SW 1271 (cell line): ENCODE results near the gene ZNF2.

Experiments
- DNase-seq, 2 experiments: peaks; one replicate each; lab custom pipeline; 2025; lab: John Stamatoyannopoulos, UW

ZNF2 gene

DNA sequence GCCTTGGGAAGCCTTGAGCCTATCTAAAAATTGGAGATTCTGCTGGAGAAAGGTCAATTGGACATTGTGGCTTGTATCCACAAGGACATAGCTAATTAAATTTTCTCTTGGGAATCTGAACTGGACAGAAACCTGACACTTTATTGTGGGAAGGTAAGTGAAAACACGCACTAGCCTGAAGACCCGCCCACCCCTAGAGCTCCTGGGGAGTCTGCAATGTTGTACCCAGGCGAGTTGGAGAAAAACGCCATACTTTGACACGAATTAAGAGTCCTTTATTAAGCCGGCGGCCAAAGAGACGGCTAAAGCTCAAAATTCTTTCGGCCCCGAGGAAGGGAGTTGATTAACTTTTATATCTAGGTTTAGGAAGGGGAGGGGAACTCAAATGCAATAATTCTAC, 40.5 kb downstream of the ZNF2 start:
- no peak for DNase-seq

DNA sequence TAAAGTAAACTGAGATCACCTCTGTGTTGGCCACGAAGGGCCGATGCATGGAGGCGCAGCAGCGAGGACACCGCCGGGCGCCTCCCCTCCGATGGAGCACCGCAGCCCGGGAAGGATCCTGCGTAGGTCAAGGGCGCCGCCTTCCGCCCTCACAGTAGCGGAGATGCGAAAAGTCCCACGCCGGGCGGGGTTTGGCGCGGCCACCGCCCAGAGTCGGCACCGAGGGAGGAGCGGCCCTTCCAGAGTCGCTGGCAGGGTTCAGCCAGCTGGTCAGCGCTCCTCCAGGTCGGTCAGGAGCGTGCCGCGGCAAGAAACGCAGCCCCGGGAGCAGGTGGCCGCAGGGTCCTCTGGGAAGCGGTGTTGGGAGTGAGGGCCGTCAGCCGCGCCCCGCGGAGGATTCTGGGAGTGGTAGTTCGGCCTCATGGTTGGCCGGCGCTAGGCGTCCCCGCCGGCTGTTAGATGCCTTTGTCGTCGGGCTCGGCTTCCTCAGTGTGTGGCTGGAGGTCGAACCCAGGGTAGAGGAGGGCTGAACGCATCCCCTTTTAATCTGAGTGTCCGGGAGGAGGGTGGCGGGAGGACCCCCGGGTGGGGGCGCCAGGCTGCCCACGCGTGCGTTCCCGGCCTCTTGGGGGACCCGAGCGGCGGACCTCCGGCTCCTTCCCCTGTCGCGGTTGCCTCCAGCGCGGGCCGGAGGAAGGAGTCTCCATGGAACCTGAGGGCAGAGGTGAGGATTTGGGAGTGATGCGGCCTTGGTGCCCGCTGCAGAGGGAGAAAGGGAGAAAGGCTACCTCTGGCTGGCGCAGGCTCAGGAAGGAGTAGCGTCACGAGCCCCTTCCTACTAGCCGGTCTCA, 41.7 kb downstream of the ZNF2 start, which contains the start of gene ZNF892:
ZNF892 (plus strand) TSS at position 411 of the 851 bp plus-strand sequence; CDS start at position 706, 295 bp downstream.
- DNase-seq: peak; percentile 79 to 93

DNA sequence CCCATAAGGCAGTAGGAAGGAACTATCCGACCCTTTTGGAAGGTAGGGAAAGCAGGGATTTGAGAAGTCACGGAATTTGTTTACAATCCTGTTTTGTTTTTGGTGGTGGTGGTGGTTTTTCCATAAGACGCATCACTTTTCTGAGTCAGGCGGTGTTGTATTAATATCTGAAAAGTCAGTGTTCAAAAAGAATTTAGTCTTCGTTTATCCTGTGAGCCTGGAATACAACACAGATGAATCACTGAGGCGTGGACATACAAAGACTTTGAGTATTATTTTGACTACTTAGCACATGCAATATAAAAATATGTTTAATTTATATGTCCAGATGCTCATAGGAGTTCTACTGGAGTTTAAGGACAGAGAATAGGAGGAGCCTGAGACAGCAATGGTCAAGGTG, 42.5 kb downstream of the ZNF2 start:
- no peak for DNase-seq

DNA sequence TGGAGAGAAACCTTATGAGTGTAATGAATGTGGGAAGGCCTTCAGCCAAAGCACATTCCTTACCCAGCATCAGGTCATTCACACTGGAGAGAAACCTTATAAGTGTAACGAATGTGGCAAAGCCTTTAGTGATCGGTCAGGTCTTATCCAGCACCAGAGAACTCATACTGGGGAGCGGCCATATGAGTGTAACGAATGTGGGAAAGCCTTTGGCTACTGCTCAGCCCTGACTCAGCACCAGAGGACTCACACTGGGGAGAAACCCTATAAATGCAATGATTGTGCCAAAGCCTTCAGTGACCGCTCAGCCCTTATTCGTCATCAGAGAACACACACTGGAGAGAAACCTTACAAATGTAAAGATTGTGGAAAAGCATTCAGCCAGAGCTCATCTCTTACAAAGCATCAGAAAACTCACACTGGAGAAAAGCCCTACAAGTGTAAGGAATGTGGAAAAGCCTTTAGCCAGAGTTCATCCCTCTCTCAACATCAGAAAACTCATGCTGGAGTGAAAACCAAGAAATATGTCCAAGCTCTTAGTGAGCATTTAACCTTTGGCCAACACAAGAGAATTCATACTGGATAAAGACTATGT, 49.5 kb downstream of the ZNF2 start:
- no peak for DNase-seq

DNA sequence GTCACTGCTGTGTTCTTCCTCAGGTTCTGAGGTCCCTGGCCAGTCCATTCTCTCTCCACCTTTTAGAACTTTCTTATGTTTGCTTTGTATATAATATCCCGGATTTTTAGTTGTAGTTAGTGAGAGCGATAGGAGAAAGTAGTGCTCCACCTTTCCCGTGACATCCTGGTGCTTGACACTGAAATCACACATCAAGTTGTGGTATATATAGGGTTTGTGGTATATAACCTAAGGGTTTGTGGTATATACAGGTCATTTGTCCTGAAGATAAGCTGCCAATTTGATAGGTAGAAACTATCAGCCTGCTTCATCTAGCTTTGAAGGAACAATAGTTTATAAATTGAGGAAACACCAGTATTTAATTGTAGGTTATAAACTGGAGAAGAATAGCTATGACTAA, 54.8 kb downstream of the ZNF2 start:
- DNase-seq: no peak

DNA sequence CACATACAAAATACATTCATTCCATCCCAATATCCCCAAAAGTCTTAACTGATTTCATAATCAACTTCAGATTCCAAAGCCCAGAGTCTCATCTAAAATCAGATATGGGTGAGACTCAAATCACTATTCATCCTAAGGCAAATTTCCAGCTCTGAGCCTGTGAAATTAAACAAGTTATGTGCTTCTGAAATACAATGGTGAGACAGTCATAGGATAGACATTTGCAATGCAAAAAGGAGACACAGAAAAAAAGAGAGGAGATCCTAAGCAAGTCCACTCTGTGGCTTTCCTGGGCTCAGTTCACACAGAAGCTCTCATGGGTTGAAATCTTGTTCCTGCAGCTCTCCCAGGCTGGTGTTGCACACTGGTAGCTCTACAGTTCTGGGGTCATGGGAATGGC, 60.0 kb downstream of the ZNF2 start:
- no peak for DNase-seq

DNA sequence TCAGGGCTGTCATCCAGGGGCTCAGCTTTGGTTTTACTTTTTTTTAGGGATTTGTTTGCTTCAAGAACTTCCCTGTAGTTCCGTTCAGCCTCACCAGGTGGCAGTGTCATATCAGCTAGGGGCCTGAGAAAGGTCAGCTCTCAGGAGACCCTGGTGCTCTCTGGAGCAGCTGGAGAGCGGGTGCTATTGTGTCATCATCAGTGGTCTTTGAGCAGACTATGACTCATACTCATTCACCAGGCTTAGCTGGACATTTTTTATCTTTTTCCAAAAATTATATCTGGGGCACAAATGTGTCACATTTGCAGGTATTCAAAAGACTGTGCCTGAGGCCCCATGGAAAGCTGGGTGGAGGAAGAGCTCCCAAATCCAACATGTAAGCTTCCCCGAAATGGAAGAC, 66.1 kb downstream of the ZNF2 start:
- DNase-seq: peak; percentile 39 to 64

DNA sequence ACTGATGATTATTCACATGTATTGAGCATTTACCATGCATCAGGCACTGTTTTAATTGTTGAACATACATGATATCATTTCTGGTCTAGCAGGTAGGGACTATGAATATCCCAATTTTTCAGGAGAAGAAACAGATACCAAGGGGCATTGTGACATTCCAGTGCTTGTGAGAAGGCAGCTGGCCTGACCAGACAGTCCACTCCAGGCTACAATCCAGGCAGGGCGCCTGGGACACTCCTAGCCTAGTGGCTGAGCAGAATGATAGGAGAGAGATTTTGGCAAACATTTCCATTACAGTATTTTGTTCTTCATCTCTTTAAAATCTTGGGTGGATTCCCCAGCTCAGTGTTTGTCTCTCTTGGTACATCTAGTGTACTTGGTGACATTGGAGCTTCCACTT, 66.6 kb downstream of the ZNF2 start:
- DNase-seq: no peak
